ENCODE data around the gene RMRP. TPM values are rescaled to one million over a fixed set of nuclear protein-coding genes. Genes with fewer than 3 reads are reported as not detected.

Gene RMRP
- total and polyA plus RNA-seq, 2 of the 4 experiments (the other 2 are of a cell fraction), result 39.7 to 13,690 TPM

DNA sequence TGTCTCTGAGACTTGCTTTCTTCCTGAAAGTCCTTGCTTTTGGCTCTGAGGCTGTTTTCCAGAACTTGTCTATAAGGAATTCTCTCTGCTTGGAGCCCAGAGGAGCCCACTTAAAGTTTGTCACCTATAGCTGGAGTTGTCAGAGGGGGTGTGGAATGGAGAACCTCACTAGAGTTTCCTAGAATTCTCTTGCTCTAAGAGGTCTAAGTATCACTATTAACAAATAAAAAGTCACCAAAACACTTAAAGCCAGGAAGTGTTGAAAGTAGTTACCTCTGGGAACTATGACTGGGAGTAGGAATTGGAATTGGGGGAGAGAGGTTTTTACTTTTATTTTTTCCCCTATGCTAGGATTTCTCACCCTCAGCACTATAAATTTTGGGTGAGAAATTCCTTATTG lies 22.1 kb downstream of the RMRP start:
- Histone ChIP-seq H3K18ac (ENCODE audit: low read depth, low read length) (no peak overlapping the region), H2BK20ac (ENCODE audit: low read depth, low read length) (no peak overlapping the region), H4K20me1 (ENCODE audit: insufficient read depth, low read length) (no peaks in the 10 kb centered on the region), H2BK120ac (ENCODE audit: low read depth, low read length) (no peak overlapping the region), H3K4me1 (ENCODE audit: control insufficient read depth, insufficient read depth, low read length) (no peaks in the 10 kb centered on the region), H3K9me1 (ENCODE audit: insufficient read depth, low read length) (no peaks in the 10 kb centered on the region), H3K4me2 (ENCODE audit: low read depth, low read length) (no peak overlapping the region), H3K9ac (ENCODE audit: low read depth, low read length) (no peak overlapping the region), H3K27ac (ENCODE audit: insufficient read depth, low read length) (no peak overlapping the region), H4K5ac (ENCODE audit: low read depth, low read length) (no peak overlapping the region), H3K14ac (replicated peaks; ENCODE audit: low read depth, low read length) (no peak overlapping the region), H2BK15ac (ENCODE audit: low read depth, low read length) (no peak overlapping the region), H3K4me3 (ENCODE audit: insufficient read depth, low read depth, low read length) (no peak overlapping the region), H3K23ac (ENCODE audit: low read depth, low read length) (no peak overlapping the region), H3K4ac (ENCODE audit: low read depth, low read length) (no peak overlapping the region), H3K9me3 (ENCODE audit: control insufficient read depth, insufficient read depth, low read length) (no peaks in the 10 kb centered on the region), H3K79me1 (ENCODE audit: low read depth in 1 of 2, low read length in 2 of 2) (no peaks in the 10 kb centered on the region), H2AK9ac (replicated peaks; ENCODE audit: low read depth, low read length, poor library complexity) (no peak overlapping the region), H3K56ac (ENCODE audit: extremely low read depth, insufficient read depth, low read length) (no peak overlapping the region), H3K27me3 (ENCODE audit: control insufficient read depth, insufficient read depth, low read length) (no peaks in the 10 kb centered on the region; the same call in 1 of the 2 replicates), H4K8ac (ENCODE audit: low read depth in 2 of 2, low read length in 2 of 2) (no peak overlapping the region), H2BK5ac (ENCODE audit: low read depth, low read length, poor library complexity, severe bottlenecking) (no peak overlapping the region), H2AFZ (replicated peaks; ENCODE audit: low read length, poor library complexity) (no peak overlapping the region), H4K91ac (ENCODE audit: insufficient read depth, low read depth, low read length) (no peak overlapping the region), H2AK5ac (ENCODE audit: low read depth, low read length) (no peak overlapping the region), H3K36me3 (ENCODE audit: control insufficient read depth, insufficient read depth, low read length) (no peaks in the 10 kb centered on the region)
- no TSS peak for BruUV-seq (replicated peaks)
- POLR2A ChIA-PET (ENCODE audit: unreplicated experiment), result no interaction called here
- CTCF ChIA-PET, result interaction anchor here (0.7 kb wide), 1 partner anchor 114 kb away, joined by 3 read pairs; no protein-coding TSS in a partner anchor
- intact Hi-C loops (cut with micrococcal nuclease) (no loop called here), in situ Hi-C loops (cut with MboI; ENCODE audit: low sequenced_read_pairs) (no loop called here), dilution Hi-C loops (cut with HindIII; ENCODE audit: low sequenced_read_pairs, unreplicated experiment) (no loop called here)
- TF ChIP-seq BHLHE40 (IDR thresholded peaks at IDR 0.05; ENCODE audit: low read depth, low read length) (no peak), RAD21 (IDR thresholded peaks at IDR 0.05; ENCODE audit: low read length) (no peak), NFE2L2 (IDR thresholded peaks at IDR 0.05; ENCODE audit: low read depth, low read length) (no peak), RCOR1 (IDR thresholded peaks at IDR 0.05; ENCODE audit: insufficient replicate concordance, low read length) (no peak), CEBPB (IDR thresholded peaks at IDR 0.05; ENCODE audit: low read depth, low read length) (no peak), SMC3 (IDR thresholded peaks at IDR 0.05; ENCODE audit: low read depth, low read length) (no peak), CHD1 (IDR thresholded peaks at IDR 0.05; ENCODE audit: low read depth, low read length) (no peak), MAFK (IDR thresholded peaks at IDR 0.05; ENCODE audit: low read depth, low read length) (no peak), MAZ (IDR thresholded peaks at IDR 0.05; ENCODE audit: borderline replicate concordance, low read depth, low read length) (no peak)
- no peak for ATAC-seq (ENCODE audit: low read depth)
- DNase-seq, result no peak
